HG02798 (cell line): Measurements from ENCODE around the gene PKM.
"Not testable (repeated sequence)": the region's sequence is repeated elsewhere in the genome, so short reads cannot be mapped to it uniquely, and the experiment has no call there.

ENCODE experiments used
- ATAC-seq: cut with Tn5 transposase; IDR thresholded peaks from one replicate; pipeline ENCODE4 v1.9.1; 2021; ENCODE audit warnings: mild to moderate bottlenecking; ENCODE audit not compliant: unreplicated experiment, poor library complexity

The PKM gene

DNA sequence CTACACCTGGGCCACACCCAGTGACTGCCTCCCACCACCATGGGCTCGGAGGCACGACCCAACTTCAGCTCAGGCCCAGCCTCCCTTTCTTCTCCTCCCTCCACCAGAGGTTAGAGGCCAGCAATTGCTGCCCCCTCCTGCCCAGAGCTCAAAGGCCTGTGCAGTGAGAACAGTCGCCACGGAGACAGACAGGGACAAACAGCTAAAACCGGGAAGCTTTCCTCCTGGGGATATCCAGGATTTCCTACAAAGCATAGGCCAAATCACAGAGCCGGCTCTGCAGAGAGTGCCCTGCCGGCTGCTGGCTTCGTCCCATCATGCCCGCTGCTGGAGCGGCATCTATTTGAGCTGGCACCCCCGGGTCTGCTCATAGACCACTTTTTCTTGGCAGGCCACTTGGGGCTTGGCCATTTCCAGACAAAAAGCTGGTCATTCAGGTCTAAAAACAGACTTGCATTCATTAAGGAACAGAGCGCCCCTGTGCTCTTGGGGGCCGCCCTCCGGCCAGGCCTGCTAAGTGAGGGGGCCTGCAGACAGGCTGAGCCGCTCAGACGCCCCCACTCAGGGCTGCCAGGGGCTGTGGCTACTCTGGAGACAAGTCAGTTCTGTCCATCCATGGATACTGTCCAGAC, 50.9 kb downstream of the PKM start:
- no peak for ATAC-seq

DNA sequence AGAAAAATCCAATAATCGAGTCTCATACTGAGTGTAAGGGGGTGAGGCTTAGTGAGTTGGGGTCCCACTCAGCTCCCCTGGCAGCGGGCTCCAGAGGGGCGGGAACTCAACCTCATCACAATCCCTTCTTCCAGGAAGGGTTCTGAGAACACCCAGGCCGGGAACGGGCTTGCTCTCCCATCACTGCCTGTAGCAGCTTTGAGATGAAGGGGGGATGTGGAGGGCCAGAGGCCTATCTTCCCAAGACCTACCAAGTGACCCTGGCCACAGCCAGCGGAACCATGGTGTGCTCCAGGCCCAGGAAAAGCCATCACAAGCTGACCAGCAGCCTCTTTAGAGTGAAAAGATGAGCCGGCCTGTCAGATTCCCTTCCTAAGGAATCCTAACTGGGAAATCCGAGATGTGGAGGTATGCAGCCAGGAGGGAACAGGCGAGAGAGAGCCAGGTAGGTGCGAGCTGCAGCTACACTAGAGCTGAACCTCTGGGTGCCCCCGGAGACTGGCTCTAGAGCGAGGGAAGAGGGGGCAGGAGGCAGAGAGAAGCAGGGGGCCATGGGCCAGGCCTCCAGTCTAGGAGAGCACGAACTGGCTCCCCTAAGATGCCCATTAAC, 51.9 kb downstream of the PKM start:
- no peak for ATAC-seq

DNA sequence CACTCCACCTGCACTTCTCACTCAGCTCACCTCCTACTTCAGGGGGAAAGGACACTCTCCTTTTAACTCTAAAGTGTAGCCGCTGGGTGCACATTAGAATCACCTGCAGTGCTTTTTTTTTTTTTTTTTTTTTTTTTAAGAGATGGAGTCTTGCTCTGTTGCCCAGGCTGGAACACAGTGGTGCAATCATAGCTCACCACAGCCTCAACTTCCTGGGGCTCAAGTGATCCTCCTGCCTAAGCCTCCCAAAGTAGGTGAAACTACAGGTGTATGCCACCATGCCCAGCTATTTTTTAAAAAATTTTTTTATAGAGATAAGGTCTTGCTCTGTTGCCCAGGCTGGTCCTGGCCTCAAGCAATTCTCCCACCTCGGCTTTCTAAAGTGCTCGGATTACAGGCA, 54.2 kb downstream of the PKM start:
- ATAC-seq = no peak

DNA sequence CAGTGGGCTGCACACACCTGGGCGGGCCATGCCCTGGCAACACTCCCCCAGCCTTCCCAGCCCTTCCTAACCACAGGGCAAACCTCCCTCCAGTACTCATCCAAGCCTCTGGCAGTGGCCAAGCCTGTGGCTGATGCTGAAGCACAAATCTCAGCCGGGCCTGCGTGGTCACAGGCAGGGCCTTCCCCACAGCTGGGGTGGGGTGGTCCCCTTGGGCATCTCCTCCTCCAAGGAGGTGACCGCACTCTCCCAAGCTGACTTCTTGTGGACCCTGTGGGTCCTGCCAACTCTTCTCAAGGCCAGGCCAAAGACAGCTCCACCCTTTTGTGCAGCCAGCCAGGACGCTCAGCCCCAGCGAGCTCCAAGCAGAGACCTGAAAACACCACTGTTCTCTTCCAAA, 54.8 kb downstream of the PKM start:
- no peak for ATAC-seq

- ATAC-seq = no peak
Measured at GRCh38 chr15:72175186-72176044, 55.6 kb downstream of the PKM start.

DNA sequence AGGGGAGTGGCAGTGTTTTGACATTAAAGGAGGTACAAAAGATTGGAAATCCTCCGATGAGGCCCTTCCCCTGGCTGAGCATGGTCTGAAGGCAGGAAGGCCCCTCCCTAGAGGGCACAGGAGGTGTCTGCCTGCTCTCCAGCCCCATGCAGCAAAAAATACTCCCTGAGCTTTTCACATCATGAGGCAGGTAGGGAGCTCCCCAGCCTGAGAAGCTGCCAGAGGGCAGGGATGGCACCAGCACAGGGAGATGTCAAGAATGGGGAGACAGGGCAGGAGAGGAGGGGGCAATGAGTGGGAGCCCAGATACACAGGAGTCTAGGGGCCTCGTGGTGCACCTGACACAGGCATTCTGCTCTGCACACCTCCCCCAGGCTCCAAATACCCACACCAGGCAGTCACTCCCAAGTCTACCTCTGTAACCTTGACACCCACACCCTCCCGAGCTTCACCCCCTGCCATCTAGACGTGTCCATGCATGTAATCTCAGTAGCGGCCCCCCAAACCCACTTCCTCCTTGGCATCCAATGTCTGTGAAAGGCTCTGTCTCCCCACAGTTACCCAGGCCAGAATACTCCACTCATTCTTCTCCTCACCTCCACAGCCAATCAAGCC, 56.3 kb downstream of the PKM start:
- ATAC-seq = no peak

GRCh38 chr15:72173864-72174550, 57.0 kb downstream of the PKM start:
- no peak for ATAC-seq

DNA sequence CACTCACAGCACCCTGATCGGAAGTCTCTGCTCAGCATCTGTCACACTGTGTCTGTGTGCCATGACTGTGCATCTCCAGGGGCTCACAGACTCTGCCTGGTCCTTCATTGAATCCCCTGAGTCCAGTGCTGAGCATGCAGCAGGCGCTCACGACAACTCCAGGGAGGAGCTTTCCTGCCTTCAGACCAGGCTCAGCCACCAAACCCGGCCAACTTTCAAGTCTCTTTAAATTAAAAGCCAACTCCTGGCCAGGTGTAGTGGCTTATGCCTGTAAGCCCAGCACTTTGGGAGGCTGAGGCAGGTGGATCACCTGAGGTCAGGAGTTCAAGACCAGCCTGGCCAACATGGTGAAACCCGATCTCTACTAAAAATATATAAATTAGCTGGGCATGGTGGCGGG, 57.6 kb downstream of the PKM start:
- ATAC-seq = no peak

GRCh38 chr15:72172796-72173195, 58.2 kb downstream of the PKM start:
- ATAC-seq = no peak

GRCh38 chr15:72171978-72172377, 59.0 kb downstream of the PKM start:
- ATAC-seq = not testable (repeated sequence)

DNA sequence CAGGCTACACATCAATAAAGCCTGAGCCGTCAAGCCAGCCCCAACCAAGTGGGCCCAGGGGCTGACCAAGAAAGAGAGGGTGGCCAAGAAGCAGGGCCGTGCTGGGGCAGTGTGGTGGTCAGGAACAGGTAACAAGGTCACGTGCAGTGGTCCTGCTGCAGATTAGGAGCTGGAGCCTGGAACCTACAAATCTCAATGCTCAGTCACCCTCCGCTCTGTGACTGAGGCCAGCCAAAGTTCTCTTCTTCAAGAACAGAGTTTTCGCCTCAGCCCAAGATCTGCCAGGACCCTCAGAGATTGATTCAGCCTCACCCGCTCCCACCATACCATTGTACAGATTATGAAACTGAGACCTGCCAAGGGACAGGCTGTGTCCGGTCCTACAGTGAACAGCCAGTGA, 60.3 kb downstream of the PKM start:
- ATAC-seq = no peak

GRCh38 chr15:72169921-72170611, 60.9 kb downstream of the PKM start:
- ATAC-seq = no peak

DNA sequence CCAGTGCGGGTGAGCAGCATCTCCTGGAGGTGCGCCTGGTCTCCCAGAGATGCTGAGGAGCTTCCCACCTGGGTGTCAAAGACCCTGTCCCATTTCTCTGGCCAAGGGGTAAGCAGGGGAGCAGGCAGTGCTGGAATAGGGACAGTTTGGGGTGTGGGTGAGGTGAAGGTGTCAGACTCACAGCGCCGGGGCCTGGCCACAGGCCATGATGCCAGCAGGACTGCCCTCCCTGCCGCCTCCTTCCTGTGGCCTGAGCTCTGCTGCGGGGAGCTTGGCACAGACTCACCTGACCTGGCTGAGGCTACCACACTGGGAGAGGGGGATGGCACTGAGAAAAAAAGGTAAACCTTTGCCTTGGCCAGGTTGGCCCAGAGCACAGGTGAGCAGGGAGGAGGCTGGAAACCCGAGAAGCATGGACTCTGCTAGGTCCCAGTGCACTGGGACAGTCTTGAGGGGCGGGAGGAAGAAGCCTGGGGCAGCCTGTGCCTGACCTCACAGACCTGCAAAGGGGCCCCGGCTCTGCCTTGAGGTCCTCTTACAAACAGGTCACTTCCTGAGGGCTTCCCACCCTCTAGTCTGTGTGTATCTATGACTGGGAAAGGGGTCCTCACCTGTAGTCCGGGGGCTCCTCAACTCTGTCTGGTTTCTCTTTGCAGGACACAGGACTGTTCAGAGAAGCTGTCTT, 61.6 kb downstream of the PKM start:
- ATAC-seq = no peak

- no peak for ATAC-seq
Measured at GRCh38 chr15:72168808-72169190, 62.2 kb downstream of the PKM start.

DNA sequence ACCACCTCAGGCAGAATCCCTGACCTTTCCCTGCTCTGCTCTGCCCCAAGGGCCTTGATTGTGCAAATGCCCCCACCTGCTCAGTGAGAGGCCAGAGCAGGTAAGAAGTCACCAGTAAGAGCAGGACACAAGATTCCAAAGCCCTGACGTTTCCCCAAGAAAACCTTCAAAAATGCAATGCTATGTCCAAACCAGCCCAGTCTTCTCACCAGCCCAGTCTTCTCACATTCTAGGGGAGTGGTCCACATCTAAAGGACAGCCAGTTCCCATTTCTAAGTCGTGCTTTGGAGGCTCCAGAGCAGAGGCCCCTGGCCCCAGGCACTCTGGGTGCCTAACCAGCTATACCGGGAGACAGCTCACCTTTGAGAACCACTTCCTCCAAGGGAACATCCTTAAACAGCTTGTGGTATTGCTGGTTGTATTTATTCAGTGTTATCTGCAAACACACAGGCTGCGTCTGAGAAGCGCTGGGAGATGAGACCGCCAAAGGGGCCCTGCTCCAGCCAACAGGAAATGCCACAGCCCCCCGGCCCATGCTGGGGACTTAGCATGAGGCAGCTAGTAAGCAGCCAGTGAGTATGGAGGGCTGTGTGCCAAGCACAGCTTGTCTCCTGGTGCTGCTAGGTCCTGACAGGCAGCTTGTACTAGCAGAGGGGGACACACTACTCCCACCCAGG, 62.7 kb downstream of the PKM start:
- ATAC-seq = no peak

DNA sequence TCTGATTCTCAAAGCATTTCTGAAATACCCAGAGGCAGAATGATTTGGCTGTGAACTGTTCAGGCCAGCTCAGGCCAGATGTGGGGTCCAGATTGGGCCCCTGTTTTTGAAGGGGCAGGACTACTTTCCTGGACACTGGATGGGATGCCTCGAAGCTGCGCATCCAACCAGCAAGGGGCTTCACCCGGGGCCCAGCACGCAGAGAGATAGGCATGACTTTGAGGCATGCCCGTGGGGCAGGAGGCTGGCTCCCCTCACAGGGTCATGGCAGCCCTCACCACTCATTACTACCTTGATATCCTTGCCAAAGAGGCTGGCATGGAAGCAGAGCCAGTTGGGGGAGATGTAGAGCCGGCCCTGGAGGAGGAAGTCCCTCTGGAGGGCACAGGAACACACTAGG, 63.5 kb downstream of the PKM start:
- no peak for ATAC-seq

GRCh38 chr15:72166716-72167417, 64.1 kb downstream of the PKM start:
- no peak for ATAC-seq

DNA sequence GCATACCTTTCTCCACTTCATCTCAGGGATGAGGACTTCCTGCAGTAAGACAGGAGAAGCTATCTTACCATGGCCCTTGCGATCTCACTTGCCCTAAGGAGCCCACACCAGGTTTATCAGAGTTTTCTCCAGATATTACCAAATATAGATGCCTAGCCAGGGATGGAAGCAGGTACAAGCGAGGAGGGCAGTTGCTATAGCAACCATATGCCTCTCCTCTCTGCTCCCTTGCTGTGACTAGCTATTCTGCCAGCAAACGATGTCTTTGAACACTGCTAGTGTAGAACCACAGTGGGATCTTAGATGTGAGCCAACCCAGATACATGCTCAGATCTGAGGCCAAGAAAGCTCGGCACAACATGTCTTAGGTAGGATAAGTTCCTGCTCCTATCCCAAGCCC, 67.3 kb downstream of the PKM start:
- no peak for ATAC-seq
